GM21576 (cell line): ENCODE measurements around the gene HOXD12.

Experiments used
- ATAC-seq: cut with Tn5 transposase; IDR thresholded peaks from one replicate; pipeline ENCODE4 v1.9.1; 2021; ENCODE audit warnings: mild to moderate bottlenecking, moderate library complexity; ENCODE audit not compliant: unreplicated experiment

The HOXD12 gene

DNA sequence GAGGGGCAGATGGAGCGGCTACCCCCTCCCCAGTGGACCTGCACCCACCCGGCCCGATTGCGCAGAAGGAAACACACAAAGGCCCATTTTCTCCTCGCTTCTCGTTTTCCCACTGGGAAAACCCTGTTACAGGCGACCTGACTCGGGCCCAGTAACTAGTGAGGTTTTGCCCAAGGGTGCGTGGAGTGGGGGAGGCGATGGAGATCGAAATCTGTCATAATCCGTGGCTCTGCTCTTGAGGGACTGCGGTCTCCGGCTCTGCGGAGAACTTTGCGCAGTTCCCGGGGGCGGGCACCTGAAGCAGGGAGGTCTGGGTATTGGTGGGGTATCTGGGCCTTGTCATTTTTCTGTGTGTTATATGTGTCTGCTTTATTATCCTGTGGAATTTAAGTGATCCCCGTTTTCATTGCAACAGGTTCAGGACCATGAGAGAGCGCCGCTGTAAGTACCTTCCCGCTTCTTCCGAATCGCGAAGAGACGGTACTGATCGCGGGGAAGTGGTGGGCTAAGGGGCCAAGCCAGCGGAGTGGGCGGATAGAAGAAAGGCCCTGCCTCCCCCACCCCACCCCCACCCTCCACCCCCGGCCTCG is 47.7 kb downstream of the HOXD12 start:
- ATAC-seq, result no peak

DNA sequence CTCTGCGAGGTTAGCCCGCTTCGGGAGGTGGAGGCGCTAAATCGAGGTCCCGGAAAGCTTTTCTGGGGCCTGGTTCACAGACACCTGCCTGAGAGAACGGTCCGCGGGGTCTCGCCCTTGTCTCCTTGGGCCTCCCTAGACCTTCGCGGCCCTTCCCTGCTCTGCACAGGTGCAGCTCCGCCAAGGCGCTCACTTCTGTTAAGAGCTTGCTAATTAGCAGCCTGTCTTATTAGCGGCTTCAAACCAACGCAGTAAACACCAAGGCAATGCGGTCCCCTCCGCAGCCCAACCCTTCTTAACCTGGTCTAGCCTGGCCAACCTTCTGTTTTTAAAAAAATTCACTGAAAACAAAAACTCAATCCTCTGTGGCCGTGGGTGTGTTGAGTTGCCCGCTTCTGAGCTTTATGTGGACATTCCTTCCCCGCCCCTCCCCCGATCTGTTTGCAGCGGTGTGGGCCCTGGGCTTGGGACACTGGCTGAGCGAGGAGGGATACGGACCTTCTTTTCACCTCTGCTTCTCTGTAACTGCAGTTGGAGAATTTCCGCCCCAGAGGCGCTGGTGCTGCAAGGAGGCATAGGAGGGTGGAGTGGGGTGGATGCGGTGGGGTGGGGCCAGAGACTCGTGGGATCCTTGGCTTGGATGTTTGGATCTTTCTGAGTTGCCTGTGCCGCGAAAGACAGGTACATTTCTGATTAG is 48.4 kb downstream of the HOXD12 start:
- no peak for ATAC-seq

DNA sequence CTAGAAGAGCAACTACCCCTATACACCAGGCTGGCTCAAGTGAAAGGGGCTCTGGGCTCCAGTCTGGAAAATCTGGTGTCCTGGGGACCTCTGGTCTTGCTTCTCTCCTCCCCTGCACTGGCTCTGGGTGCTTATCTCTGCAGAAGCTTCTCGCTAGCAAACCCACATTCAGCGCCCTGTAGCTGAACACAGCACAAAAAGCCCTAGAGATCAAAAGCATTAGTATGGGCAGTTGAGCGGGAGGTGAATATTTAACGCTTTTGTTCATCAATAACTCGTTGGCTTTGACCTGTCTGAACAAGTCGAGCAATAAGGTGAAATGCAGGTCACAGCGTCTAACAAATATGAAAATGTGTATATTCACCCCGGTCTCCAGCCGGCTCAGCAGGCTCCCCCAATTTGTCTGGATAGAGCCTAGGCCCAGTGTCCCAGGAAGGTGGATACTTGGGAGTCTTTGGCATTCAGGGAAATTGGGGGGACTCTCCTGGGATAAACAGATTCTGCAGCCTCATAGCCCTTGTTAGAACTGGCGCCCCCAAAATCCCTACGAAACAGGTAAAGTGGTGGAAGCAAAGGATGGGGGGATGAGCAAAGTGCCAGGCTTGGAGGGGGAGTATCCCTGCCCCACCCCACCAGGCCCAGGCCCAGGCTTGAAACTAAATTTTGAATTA is 49.3 kb downstream of the HOXD12 start:
- ATAC-seq, result no peak

DNA sequence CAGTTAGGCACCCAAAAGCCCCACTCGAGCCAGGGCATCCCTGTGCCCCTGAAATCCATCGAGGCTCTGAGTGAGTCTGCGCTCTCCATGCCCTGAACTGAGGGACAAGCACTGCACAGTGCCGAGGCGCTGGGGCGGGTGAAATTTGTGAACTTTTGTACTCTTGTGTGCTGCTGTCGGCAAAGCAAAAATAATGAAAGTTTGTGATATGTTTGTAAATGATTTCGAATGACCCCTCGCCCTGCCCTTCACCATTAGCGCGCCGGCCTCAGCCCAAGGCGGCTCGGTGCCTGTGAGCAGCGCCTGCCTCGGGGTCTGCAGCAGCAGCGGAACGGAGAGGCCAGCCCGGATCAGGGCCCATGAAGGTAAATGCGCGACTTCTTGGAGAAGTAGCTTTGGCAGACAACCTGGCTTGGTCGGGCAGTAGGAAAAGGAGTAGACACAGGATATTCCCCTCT is 49.9 kb downstream of the HOXD12 start:
- no peak for ATAC-seq

DNA sequence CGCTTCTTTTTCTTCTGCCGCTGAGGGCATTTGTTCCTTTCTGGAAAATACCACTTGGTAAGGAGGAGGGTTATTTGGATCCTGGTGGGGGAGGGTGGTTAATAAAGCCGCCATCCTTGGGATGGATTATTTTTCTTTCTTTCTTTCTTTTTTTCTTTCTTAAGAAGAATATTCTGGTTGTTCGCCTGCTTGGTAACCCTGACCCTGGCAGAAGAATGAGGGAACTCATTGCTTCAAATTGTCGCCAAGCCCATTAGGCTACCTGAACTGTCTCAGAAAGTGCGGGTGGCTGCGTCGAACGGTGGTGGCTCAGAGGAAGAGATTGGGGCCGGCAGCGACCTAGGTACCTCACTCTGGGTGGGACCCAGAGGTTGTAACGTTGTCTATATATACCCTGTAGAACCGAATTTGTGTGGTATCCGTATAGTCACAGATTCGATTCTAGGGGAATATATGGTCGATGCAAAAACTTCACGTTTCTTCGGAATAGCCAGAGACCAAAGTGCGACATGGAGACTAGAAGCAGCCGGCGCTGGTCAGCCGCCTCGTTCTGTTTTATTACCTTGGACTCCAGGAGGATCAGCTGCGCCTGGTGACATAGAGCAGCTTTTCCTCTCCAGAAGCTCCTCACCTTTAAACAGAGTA is 50.5 kb downstream of the HOXD12 start:
- ATAC-seq, result no peak

DNA sequence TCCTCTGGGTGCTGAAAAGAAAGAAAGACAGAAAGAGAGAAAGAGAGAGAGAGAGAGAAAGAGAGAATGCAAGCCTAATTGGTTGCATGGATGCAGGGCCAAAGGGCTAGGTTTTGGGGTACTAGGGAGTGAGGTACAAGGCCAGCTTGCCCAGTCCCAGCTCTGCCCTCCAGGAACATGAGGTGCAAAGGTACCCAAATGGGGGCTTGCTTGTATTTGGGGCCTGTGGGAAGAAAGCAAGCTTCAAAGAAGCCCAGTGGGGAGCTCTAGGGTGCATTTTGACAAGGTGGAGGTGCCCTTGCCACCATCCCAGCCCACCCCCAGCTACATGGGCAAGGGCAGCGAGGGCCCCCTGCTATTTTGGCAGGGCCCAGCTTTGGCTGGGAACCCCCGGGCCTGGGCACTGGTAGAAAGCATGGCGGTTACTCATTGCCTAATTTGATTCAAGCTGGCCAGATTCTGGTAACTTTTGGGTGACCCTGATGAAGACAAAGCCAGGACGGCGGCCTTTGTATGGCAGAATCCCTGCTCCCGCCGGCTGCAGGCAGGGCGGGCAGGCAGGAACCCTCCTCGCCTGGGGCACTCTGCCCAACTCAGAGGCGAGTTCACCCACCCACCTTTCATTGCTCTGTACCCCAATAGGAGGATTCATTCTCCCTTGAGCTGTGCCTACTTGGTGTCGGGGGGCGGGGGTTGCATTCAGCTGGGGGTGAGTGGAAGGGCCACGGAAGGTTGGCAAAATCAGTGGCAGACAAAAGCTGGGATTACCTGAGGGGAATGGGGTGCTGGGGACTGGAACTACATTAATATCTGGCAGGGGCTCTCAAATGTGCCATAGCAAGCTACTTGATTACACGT is 51.2 kb downstream of the HOXD12 start:
- no peak for ATAC-seq

DNA sequence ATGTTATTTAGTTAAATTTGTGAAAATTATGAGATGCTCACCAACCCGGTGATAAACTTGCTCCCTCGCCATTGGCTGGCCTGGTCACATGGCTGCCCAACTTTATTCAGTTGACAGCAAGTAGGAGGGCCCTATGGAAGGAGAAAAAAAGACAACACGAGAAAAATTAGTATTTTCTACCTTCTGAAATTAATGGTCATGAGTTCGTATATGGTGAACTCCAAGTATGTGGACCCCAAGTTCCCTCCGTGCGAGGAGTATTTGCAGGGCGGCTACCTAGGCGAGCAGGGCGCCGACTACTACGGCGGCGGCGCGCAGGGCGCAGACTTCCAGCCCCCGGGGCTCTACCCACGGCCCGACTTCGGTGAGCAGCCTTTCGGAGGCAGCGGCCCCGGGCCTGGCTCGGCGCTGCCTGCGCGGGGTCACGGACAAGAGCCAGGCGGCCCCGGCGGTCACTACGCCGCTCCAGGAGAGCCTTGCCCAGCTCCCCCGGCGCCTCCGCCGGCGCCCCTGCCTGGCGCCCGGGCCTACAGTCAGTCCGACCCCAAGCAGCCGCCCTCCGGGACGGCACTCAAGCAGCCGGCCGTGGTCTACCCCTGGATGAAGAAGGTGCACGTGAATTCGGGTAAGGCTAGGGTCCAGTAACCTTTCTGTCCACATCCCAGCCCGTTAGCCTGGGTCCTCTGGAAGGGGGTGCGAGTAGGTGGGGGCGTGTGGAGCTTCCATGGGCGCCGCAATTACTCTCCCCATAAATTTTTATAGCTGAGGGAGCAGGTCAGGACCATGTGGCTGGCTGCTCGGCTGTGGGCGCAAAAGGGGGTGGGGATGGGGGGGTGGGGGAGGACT is 52.1 kb downstream of the HOXD12 start, which contains the start of gene HOXD4:
TSS of gene HOXD4 (plus strand) at position 109 of the 846 bp plus-strand sequence. CDS start at position 193, 84 bp downstream.
- ATAC-seq, result no peak
